Heart left ventricle (tissue), 13 donors: ENCODE data around the gene OPCML.

Source experiments
- CTCF ChIP-seq, 12 donors: fragments of 200-600 bp; sonication (generic) in 4 of 12; IDR thresholded peaks; one replicate each; pipeline versions ENCODE4 v1.5.0 to v1.8.0; 2018 to 2022; ENCODE audit warnings: antibody characterized with exemption in 12 of 12, mild to moderate bottlenecking in 5 of 12
- POLR2A ChIP-seq, 2 donors: fragments of 450-650 bp; IDR thresholded peaks; one replicate each; pipeline ENCODE4 v1.6.1; 2017; ENCODE audit warnings: antibody characterized with exemption in 2 of 2, mild to moderate bottlenecking in 2 of 2, moderate library complexity in 2 of 2
- donor health status: ischemic (EF 13 %, LVEDD 7.1; RV severe dilation, severe dysfunction).
- donor health status: DM: no; HTN: yes; CAD: no.
- donor health status: DM: no; HTN: no; CAD: no.
- donor health status: ischemic (EF 25% LVEDD 6.9; RV normal size, moderate dysfunction).
- donor health status: ischemic (EF 25% LVEDD 5.7; RV mildly dilated, moderate dysfunction).
- donor health status: ischemic (EF 35%, LVEDD 5.7; RV mildly dilated, moderate dysfunction).
- donor health status: nonischemic (EF 11% LVEDD 7.7; RV severe dilation, severe dysfunction).
- donor health status: DM: yes; HTN: yes; CAD: no.
- donor health status: PGD.
- donor health status: ischemic (EF 29% LVEDD 5.4; RV normal size, mild dysfunction).
- donor health status: nonischemic (EF 23%, LVEDD 6.1; RV moderate dilation, normal function).

GRCh38 chr11:132486060-132486459, 1046.2 kb downstream of the OPCML start:
- TF ChIP-seq CTCF (IDR thresholded peaks at IDR 0.05) (no peak), POLR2A (IDR thresholded peaks at IDR 0.05) (no peak)
